ENCODE measurements around the gene RIPOR2.
A peak's percentile ranks its signal among the peaks of the same experiment; 100 is the strongest.

RIPOR2 gene

GRCh38 chr6:24858177-24858653 is 77.5 kb downstream of the RIPOR2 start:
- no peak overlapping the region for H3K27ac ChIP-seq
- TF ChIP-seq CTCF (conservative IDR thresholded peaks at IDR 0.05): no peak

GRCh38 chr6:24856901-24857670 is 78.7 kb downstream of the RIPOR2 start:
- TF ChIP-seq CTCF (conservative IDR thresholded peaks at IDR 0.05): no peak
- H3K27ac ChIP-seq: no peak overlapping the region

- H3K27ac ChIP-seq: peak overlapping the region; percentile 16; the same call in 1 of the 2 replicates
- TF ChIP-seq CTCF (conservative IDR thresholded peaks at IDR 0.05): peak; percentile 34
Measured at GRCh38 chr6:24856246-24856599, 79.5 kb downstream of the RIPOR2 start.

GRCh38 chr6:24855395-24856245 is 80.1 kb downstream of the RIPOR2 start:
- peak overlapping the region; percentile 16; the same call in 1 of the 2 replicates for H3K27ac ChIP-seq

GRCh38 chr6:24854077-24854666 is 81.6 kb downstream of the RIPOR2 start:
- no peak overlapping the region for H3K27ac ChIP-seq
- TF ChIP-seq CTCF (conservative IDR thresholded peaks at IDR 0.05): no peak

More at GRCh38 chr6:24855395-24856245, 80.1 kb downstream of the RIPOR2 start:
- TF ChIP-seq CTCF (conservative IDR thresholded peaks at IDR 0.05): peak; percentile 96

GRCh38 chr6:24851086-24851485 is 84.7 kb downstream of the RIPOR2 start:
- H3K27ac ChIP-seq: no peak overlapping the region
- TF ChIP-seq CTCF (conservative IDR thresholded peaks at IDR 0.05): no peak

- TF ChIP-seq CTCF (conservative IDR thresholded peaks at IDR 0.05): no peak
Measured at GRCh38 chr6:24849713-24850112, 86.0 kb downstream of the RIPOR2 start.

More at GRCh38 chr6:24849713-24850112, 86.0 kb downstream of the RIPOR2 start:
- no peak overlapping the region for H3K27ac ChIP-seq

Measured in VCaP (cell line).